ENCODE measurements around the gene ZWINT.

ZWINT gene, protein sequence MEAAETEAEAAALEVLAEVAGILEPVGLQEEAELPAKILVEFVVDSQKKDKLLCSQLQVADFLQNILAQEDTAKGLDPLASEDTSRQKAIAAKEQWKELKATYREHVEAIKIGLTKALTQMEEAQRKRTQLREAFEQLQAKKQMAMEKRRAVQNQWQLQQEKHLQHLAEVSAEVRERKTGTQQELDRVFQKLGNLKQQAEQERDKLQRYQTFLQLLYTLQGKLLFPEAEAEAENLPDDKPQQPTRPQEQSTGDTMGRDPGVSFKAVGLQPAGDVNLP

DNA sequence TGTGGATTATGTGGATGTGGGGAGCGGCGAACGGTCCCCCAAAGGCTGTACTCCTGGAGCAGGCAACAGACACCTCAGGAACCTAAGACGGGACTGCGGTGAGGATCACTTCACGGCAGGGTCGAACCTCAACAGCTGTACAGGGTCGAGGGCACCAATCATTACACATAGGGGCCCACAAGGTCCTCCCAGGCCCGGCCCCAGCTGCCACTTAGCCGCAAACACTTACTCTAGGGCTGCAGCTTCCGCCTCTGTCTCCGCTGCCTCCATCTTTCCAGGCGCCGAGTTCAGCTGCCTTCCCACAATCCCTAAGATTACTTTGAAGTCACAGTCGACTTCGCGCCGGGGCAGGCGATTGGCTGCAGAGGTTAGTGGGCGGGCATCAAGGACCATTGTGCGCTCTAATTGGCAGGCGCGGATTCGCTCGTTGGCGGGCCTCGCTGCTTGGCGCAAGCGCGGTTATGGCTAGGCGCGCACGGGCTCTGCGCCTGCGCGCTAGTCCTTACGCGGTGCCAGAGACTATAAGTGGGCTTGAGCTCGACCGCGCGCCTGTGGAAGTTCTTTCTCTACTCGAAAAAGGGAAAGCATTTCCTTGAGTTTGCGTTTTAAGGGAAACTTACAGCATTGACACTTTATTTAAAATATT lies at the start of gene ZWINT:
TSS of gene ZWINT (minus strand) at position 293 of the 646 bp plus-strand sequence. CDS start at position 270, 23 bp downstream.
- DNase-seq (ENCODE audit: low read depth in 2 of 2): peak; percentile 79 to 86

DNA sequence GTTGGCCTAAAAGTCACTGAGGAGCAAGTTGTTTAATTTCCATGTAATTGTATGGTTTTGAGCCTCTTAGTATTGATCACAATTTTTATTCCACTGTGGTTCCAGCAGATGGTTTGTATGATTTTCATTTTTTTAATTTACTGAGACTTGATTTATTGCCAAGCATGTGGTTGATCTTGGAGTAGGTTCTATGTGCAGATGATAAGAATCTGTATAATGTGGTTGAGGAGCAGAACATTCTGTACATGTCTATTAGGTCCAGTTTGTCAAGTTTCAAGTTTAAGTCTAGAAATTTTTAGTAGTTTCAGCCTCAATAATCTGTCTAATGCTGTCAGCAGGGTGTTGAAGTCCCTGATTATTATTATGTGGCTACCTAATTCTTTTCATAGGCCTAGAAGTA lies 22.7 kb upstream of the ZWINT start:
- DNase-seq (ENCODE audit: low read depth in 2 of 2): no peak

DNA sequence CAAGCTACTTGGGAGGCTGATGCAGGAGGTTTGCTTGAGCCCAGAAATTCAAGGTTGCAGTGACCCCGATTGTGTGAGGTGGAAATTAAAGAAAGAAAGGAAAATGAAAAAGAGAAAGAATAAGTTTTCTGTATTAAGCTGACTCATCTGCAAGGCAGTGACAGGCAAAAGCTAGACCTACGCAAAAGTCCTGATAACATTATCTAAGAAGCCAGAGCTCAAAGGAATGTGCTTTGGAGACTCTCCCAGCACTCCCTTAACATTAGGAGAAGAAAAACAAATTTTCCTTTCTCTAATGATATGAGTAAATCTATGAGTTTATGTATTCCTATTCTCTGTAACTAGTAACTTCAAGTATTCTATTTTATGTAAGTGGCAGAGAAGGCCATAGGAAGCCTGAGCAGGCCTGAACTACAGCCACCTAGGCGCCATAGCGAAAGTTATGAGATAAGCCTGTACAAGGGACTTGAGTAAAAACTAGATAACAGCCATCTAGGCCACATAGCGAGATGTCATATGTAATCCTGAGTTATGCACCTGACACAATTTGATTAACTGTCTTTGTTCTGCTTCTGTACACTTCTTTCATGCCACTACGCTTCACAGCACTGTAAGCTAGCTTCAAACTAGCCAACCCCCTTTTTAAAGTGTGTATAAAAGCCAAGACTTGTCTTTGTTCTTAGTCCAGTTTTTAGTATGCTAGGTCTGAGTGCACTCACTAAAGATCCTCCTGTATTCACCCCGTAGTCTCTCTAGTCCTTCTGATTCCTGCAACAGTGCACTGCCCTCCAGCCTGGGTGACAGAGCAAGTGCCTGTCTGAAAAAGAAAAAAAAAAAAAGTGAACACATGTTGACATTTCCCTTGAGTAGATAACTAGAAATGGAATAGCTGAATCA lies 9.4 kb upstream of the ZWINT start:
- DNase-seq (ENCODE audit: low read depth in 2 of 2): no peak

DNA sequence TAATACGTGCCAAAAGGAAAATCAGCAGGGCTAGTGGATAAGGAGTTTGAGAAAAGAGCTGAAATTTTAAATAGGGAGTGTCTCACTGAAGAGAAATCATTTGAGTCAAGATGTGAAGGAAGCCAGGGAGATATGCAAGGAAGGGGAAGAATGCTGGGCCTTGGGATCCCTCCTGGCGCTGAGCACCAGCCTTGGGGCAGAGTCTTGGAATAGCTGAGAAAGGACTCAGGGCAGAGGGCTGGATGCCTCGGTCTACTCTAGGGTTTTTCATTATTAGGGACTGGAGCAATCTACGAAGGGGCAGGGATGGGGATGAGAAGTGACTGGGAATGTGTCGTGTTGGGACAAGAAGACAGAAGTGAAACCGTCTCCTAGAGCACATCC lies 484 bp downstream of the ZWINT start:
- no peak for DNase-seq (ENCODE audit: low read depth in 2 of 2)

DNA sequence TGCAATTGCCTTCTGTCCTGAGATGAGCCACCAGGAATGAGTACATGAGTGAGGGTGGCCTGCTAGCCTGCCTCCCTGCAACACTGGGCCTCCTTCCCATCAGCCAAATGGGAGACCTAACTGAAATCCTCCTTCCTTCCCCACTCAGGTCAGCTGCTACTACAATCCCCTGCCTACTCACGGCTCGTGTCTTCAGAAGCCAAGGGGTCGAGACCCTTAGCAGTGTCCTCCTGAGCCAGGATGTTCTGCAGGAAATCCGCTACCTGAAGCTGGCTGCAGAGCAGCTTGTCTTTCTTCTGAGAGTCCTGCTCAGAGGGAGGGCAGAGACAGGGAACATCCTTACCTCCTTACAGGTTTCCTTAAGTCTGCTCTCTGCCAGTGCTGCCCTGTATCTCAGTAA lies 1.2 kb downstream of the ZWINT start:
- no peak for DNase-seq (ENCODE audit: low read depth in 2 of 2)

DNA sequence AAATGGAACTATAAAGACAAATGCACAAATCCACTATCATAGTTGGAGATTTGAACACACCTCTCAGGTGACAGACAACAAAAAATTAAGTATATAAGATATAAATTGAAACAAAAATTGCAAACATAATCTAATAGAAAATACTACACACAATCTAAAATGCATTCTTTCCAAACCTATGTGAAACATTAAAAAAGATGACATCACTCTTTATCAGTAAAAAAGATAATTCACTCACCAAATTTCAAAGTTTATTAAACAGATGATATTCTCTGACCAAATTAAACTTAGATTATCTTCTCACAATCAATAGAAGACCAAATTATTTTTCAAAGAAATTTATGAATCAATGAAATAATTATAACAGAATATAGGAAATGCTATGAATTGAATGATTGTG lies 4.0 kb downstream of the ZWINT start:
- DNase-seq (ENCODE audit: low read depth in 2 of 2): no peak

DNA sequence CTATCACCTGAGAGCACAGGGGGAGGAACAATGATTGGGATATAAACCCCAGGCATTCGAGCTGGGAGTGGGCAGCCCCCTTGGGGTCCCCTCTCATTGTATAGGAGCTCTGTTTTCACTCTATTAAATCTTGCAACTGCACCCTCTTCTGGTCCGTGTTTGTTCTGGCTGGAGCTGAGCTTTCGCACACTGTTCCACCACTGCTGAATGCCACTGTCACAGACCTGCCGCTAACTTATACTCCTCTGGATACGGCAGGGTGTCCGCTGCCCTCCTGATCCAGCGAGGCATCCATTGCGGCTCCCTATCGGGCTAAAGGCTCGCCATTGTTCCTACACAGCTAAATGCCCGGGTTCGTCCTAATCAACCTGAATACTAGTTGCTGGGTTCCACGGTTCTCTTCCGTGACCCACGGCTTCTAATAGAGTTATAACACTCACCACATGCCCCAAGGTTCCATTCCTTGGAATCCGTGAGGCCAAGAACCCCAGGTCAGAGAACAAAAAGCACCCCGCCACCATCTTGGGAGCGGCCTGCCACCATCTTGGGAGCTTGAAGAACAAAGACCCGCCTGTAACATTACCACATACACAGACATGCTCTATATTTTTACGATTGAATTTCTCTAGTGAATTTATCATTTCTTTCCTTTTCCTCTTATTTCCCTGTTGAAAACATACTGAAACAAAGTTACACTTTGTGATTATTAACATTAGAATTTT lies 9.0 kb downstream of the ZWINT start:
- DNase-seq (ENCODE audit: low read depth in 2 of 2): no peak

DNA sequence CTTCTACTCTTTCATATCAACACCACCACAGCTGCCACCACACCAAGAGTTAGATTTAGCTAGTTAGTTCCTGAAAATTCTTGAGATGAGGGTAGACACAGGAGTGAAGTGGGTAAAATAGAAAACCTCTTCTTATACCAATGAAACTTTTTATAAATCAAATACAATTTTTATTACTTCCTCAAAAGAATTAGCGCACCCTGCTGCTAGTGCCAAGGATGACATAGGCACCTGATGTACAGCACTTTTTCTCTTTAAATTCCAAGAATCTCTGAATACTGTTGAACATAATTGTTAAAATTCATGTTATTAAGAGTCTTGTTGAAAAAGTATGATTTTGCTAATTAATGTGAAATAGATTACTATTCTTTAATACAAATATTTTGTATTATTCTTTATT lies 11.4 kb downstream of the ZWINT start:
- DNase-seq (ENCODE audit: low read depth in 2 of 2): no peak

DNA sequence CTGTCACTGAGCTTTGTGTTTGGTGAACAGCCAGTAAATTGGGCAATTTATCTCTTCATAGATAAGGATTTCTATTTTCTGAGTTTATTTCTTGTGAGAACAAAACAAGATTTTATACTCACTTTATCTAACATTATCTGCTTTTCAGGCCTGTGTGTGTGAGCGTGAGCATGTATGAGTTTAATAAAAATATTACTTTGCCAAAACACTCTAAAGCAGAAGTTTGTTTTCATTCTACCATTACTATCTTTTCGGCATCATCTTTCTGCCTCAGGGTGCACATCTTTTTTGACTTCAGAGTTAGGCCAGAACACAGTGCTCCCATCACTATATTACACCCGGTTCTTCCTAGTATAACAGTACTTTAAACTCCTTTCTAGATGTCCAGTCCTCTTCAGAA lies 13.0 kb downstream of the ZWINT start:
- DNase-seq (ENCODE audit: low read depth in 2 of 2): no peak

DNA sequence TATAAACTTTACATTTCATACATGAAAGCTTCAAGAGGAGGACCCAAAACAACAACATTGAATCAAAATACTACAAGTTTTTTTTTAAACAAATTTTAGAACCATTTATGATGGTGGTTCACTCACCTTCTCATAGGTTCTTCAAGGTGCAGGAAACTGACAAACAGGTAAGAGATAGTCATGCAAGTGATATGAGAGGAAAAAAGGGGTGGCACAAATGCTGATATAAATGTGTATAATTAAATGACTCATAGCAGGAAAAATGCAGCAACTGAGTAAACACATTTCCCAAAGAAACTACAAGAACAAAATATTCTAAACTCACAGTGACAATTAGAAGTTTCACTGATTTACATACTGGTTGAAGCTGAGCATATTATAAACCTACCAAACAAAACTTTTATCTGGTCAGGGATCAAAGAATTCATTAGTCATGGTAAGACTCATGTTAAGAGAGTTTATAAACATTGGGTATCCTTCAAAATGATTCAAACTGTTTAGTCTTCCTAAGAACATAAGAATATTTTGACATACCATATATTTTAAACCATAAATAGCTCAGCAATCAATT lies 14.1 kb downstream of the ZWINT start:
- DNase-seq (ENCODE audit: low read depth in 2 of 2): no peak

DNA sequence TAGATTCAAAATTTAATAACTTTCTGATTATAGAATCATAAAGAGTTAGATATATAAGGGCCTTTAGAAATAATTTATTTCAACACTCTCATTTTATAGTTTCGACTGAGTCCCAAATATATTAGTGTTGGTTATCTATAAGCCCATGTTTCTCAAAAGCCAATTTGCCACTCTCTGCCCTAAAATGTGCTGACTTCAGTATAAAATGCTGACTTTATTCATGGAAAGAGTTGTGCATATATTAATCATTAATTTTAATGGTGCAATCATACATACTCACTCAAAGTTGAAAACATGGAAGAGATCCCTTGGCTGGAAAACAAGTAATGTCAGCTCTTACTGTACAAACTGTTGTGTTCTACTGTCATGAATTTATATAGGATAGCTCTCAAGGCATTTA lies 19.4 kb downstream of the ZWINT start:
- no peak for DNase-seq (ENCODE audit: low read depth in 2 of 2)

DNA sequence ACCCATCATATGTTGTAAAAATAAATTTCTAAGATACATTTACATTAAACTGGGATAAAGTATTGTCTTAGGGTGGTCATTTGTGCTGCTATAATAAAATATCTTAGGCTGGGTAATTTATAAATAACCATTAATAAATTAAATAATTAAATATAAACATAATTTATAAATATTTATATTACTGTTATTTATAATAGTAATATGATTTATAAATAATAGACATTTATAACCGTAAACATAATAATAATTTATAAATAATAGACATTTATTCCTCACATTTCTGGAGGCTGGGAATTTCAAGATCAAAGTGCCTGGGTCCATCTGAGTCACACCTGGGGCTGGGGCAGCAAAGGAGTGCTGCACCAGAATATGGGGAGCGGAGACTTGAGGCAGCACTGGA lies 31.1 kb downstream of the ZWINT start:
- DNase-seq (ENCODE audit: low read depth in 2 of 2): no peak

DNA sequence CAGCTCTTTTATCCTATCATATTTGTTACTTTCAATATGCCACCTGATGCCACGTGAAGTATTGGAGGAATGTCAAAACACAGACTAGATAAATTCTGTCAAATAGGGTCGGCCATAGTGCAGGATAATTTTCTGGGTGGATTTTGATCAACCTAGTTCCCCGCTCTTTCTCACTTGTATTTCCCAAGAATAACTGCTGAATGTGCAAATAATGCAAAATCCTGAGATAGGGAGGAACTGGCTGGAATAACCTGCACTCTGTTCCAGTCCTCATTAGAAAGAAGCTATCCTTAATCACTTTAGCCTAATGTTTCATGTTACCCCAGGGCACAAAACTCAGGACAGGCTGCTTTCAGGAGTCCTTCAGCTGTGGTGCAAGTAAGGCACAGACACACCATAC lies 33.9 kb downstream of the ZWINT start:
- no peak for DNase-seq (ENCODE audit: low read depth in 2 of 2)

DNA sequence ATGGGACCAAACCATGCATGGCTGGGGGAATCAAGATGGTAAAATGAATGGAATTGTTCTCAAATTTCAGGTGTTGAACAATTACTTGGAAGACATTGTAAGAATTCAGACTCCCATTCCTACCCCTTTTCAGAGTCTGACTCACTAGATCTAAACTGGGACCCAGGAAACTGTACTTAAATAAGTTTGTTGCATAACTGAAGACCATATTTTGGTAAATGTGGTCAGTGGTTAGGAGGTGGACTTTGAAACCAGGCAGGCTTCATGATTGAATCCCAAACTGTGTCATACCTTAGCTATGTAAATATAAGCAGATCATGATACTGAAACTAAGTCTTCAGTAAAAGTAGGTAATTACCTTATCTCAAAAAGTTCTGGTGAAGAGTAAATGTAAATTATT lies 41.7 kb downstream of the ZWINT start:
- DNase-seq (ENCODE audit: low read depth in 2 of 2): no peak

DNA sequence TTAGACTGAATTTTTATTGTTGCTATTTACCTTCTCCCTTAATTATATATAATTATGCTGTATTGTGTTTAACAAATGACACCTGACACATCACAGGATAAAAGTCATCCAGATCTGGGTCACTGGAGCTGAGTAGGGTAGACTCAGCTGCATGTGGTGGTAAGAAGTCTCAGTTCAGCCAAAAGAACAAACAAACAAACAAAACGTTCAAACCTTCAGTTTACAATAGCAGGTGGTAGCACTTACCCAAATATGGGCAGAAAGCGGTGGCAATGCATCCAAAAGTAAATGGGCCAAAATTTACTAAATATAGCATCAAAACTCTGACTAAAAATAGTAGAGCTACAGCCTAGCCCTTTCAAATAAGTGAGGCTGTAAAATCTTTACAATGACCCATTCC lies 42.2 kb downstream of the ZWINT start:
- no peak for DNase-seq (ENCODE audit: low read depth in 2 of 2)

DNA sequence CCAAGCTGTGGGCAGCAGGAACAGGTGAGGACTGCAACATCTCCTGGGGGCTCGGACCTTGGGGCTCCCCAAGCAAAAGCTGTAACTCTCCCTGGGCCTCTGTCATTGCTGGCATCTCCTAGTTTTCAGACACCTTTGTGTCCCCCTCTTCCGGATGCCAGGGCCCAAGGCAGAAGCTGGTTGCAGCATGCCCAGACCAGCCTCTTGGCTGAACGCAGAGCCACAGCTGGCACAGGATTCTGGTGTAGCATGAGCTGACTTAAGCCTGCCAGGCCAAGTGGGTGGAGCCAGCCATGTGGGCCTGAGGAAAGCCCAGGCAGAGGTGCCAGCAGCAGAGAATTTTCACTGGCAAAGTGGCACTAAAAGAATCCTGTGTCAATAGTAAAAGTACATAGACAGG lies 43.5 kb downstream of the ZWINT start:
- DNase-seq (ENCODE audit: low read depth in 2 of 2): no peak

DNA sequence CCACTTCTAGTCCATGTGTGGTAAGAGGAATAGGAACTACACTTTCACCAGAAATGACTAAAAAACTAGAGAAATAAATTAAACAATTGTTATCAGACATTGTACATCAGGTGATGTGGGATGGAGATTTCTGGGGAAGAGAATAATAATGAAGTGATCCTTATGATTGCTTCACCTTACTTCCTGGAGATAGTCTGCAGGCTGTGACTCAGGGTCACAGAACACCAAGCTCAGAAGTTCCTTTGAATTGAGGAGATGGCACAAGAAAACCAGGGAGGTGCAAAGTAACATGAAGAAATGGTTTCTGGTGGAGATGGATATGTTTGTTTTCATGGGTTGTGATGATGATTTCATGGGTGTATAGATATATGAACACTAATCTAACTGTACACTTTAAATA lies 44.5 kb downstream of the ZWINT start:
- DNase-seq (ENCODE audit: low read depth in 2 of 2): no peak

Measured in activated CD8-positive, alpha-beta memory T cell treated with anti-CD3 and anti-CD28 coated beads for 4 hours (primary cell).